ENCODE data around the gene SGCA. TPM values are rescaled to one million over a fixed set of nuclear protein-coding genes. Genes with fewer than 3 reads are reported as not detected.
A peak's percentile ranks its signal among the peaks of the same experiment; 100 is the strongest.

Gene SGCA
- total RNA-seq, 1 donor from 2014 or later = not detected

DNA sequence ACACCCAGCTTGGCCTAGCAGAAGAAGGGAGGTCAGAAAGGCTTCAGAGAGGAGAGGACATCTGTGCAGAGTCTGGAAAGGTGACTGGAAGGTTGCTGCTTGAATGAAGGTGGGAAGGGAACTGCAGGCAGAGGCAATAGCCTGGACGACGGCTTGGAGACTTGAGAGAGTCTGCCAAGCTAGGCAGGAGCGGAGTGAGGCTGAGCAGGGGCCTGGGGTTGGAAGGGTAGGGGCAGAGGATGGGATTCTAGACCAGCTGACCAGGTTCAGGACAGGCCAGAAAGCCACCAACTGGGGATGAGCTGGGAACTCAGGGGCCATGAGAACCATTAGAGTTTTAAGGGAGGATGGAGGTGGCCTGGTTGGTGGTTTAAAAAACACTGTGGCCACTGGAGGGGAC is 339 bp upstream of the SGCA start:
- Mint-ChIP-seq H3K4me1 (peaks cover 24% of the 10 kb centered on the region), H3K9me3 (no peaks in the 10 kb centered on the region), H3K27ac (peak overlapping the region; percentile 50), H3K36me3 (no peaks in the 10 kb centered on the region), H3K4me3 (no peak overlapping the region), H3K27me3 (ENCODE audit: insufficient read depth, low read depth) (peaks cover 18% of the 10 kb centered on the region)
- H3K9me3 ChIP-seq (ENCODE audit: low read depth) = no peaks in the 10 kb centered on the region
- H3K4me3 ChIP-seq = no peak overlapping the region
- no peaks in the 10 kb centered on the region for H3K79me2 ChIP-seq (ENCODE audit: low read depth)
- peaks cover 13% of the 10 kb centered on the region for H3K4me1 ChIP-seq
- H3K27me3 ChIP-seq = peaks cover 5% of the 10 kb centered on the region
- no peak overlapping the region for H3K4me2 ChIP-seq
- TF ChIP-seq EZH2 (IDR thresholded peaks at IDR 0.05) (no peak), EZH2phosphoT487 (IDR thresholded peaks at IDR 0.05) (no peak)
- TF ChIP-seq, protein P1, sequence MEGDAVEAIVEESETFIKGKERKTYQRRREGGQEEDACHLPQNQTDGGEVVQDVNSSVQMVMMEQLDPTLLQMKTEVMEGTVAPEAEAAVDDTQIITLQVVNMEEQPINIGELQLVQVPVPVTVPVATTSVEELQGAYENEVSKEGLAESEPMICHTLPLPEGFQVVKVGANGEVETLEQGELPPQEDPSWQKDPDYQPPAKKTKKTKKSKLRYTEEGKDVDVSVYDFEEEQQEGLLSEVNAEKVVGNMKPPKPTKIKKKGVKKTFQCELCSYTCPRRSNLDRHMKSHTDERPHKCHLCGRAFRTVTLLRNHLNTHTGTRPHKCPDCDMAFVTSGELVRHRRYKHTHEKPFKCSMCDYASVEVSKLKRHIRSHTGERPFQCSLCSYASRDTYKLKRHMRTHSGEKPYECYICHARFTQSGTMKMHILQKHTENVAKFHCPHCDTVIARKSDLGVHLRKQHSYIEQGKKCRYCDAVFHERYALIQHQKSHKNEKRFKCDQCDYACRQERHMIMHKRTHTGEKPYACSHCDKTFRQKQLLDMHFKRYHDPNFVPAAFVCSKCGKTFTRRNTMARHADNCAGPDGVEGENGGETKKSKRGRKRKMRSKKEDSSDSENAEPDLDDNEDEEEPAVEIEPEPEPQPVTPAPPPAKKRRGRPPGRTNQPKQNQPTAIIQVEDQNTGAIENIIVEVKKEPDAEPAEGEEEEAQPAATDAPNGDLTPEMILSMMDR (IDR thresholded peaks at IDR 0.05) = no peak
- H2AFZ ChIP-seq (replicated peaks) = peak overlapping the region; percentile 5
- no peaks in the 10 kb centered on the region for H3K36me3 ChIP-seq
- no peaks in the 10 kb centered on the region for H4K20me1 ChIP-seq (ENCODE audit: low read depth)
- peaks cover 18% of the 10 kb centered on the region for H3F3A ChIP-seq (ENCODE audit: low read depth)
- H3K27ac ChIP-seq = no peak overlapping the region
- no peak overlapping the region for H3K9ac ChIP-seq
- no peak for DNase-seq (ENCODE audit: low spot score)

DNA sequence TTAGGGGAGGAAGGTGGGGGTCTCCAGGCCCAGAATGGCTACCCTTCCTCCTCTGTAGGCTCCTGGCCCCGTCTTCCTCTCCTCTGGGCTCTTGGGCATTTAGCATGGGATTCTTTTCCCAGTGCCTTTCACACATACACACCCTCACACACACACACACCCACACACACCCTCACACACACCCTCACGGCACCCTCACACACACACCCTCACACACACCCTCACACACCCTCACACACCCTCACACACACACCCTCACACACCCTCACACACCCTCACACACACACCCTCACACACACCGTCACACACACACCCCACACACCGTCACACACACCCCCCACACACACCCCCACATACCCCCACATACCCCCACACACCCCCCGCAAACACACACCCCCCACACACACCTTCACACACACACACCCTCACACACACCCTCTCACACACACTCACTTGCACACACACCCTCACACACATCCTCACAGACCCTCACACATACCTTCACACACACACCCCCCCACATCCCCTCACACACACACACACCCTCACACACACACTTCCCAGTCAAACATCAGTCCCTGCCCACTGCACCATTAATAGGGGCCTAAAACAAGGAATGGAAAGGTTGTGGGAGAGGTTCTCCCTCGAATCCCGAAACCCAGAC is 845 bp downstream of the SGCA start:
- Mint-ChIP-seq H3K9me3 (no peaks in the 10 kb centered on the region), H3K4me3 (no peak overlapping the region), H3K27me3 (ENCODE audit: insufficient read depth, low read depth) (peaks cover 22% of the 10 kb centered on the region), H3K27ac (peak overlapping the region; percentile 57), H3K4me1 (peaks cover 19% of the 10 kb centered on the region), H3K36me3 (no peaks in the 10 kb centered on the region)
- H3K27me3 ChIP-seq = peaks cover 5% of the 10 kb centered on the region
- H2AFZ ChIP-seq (replicated peaks) = peak overlapping the region; percentile 24
- no peak for DNase-seq (ENCODE audit: low spot score)
- no peaks in the 10 kb centered on the region for H3K79me2 ChIP-seq (ENCODE audit: low read depth)
- H3K9ac ChIP-seq = no peak overlapping the region
- no peak overlapping the region for H3K4me3 ChIP-seq
- H3K36me3 ChIP-seq = no peaks in the 10 kb centered on the region
- H4K20me1 ChIP-seq (ENCODE audit: low read depth) = no peaks in the 10 kb centered on the region
- H3K27ac ChIP-seq = no peak overlapping the region
- no peak overlapping the region for H3K4me2 ChIP-seq
- TF ChIP-seq EZH2 (IDR thresholded peaks at IDR 0.05) = no peak
- no peak for TF ChIP-seq EZH2phosphoT487 (IDR thresholded peaks at IDR 0.05)
- TF ChIP-seq, protein P1 (IDR thresholded peaks at IDR 0.05) = no peak
- peaks cover 7% of the 10 kb centered on the region for H3K4me1 ChIP-seq
- H3K9me3 ChIP-seq (ENCODE audit: low read depth) = no peaks in the 10 kb centered on the region
- peaks cover 10% of the 10 kb centered on the region for H3F3A ChIP-seq (ENCODE audit: low read depth)

DNA sequence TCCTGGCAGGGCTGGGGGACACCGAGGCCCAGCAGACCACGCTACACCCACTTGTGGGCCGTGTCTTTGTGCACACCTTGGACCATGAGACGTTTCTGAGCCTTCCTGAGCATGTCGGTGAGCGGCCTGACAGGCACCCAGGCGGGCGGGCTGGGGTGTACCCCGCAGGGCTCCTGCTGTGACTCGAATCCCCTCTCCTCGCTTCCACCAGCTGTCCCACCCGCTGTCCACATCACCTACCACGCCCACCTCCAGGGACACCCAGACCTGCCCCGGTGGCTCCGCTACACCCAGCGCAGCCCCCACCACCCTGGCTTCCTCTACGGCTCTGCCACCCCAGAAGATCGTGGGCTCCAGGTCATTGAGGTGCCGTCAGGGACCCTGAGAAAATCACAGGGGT is 1.6 kb downstream of the SGCA start:
- H3K4me3 Mint-ChIP-seq = no peak overlapping the region
- Histone ChIP-seq H3K4me3 (no peak overlapping the region), H3K4me1 (peaks cover under 1% of the 10 kb centered on the region), H2AFZ (replicated peaks) (no peak overlapping the region), H3K27ac (no peak overlapping the region), H4K20me1 (ENCODE audit: low read depth) (no peaks in the 10 kb centered on the region), H3F3A (ENCODE audit: low read depth) (peaks cover 4% of the 10 kb centered on the region), H3K36me3 (no peaks in the 10 kb centered on the region), H3K9me3 (ENCODE audit: low read depth) (no peaks in the 10 kb centered on the region), H3K9ac (no peak overlapping the region), H3K79me2 (ENCODE audit: low read depth) (no peaks in the 10 kb centered on the region), H3K27me3 (peaks cover 3% of the 10 kb centered on the region), H3K4me2 (no peak overlapping the region)
- TF ChIP-seq, protein P1 (IDR thresholded peaks at IDR 0.05) = no peak
- TF ChIP-seq EZH2phosphoT487 (IDR thresholded peaks at IDR 0.05) (no peak), EZH2 (IDR thresholded peaks at IDR 0.05) (no peak)
- no peaks in the 10 kb centered on the region for H3K9me3 Mint-ChIP-seq
- DNase-seq (ENCODE audit: low spot score) = no peak
- H3K4me1 Mint-ChIP-seq = peaks cover 13% of the 10 kb centered on the region
- no peak overlapping the region for H3K27ac Mint-ChIP-seq
- H3K36me3 Mint-ChIP-seq = no peaks in the 10 kb centered on the region
- peaks cover 22% of the 10 kb centered on the region for H3K27me3 Mint-ChIP-seq (ENCODE audit: insufficient read depth, low read depth)
